ENCODE data around the gene AGTR2.

The AGTR2 gene

DNA sequence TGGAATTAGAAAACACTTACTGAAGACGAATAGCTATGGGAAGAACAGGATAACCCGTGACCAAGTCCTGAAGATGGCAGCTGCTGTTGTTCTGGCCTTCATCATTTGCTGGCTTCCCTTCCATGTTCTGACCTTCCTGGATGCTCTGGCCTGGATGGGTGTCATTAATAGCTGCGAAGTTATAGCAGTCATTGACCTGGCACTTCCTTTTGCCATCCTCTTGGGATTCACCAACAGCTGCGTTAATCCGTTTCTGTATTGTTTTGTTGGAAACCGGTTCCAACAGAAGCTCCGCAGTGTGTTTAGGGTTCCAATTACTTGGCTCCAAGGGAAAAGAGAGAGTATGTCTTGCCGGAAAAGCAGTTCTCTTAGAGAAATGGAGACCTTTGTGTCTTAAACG is 2.4 kb downstream of the AGTR2 start:
- Histone ChIP-seq H3K4me1 (ENCODE audit: insufficient read depth, low read length, poor library complexity, severe bottlenecking) (no peaks in the 10 kb centered on the region), H4K20me1 (ENCODE audit: insufficient read depth, low read length, poor library complexity, severe bottlenecking) (no peaks in the 10 kb centered on the region), H3K9me2 (replicated peaks; ENCODE audit: low read depth, low read length) (no peaks in the 10 kb centered on the region), H3F3A (ENCODE audit: low read depth) (no peaks in the 10 kb centered on the region), H3K36me3 (ENCODE audit: insufficient read depth, low read length) (no peaks in the 10 kb centered on the region), H2AFZ (ENCODE audit: low read length) (no peak overlapping the region), H3K79me2 (ENCODE audit: insufficient read depth, low read length) (no peaks in the 10 kb centered on the region), H3K4me3 (ENCODE audit: low read length, poor library complexity, severe bottlenecking) (no peak overlapping the region), H3K9ac (ENCODE audit: low read depth, low read length, poor library complexity, severe bottlenecking) (no peak overlapping the region), H3K27me3 (ENCODE audit: insufficient read depth, low read length, poor library complexity, severe bottlenecking) (no peaks in the 10 kb centered on the region), H3K9me3 (ENCODE audit: insufficient read depth, low read depth, low read length) (no peaks in the 10 kb centered on the region), H3K4me2 (ENCODE audit: low read depth, low read length, poor library complexity, severe bottlenecking) (no peak overlapping the region)
- TF ChIP-seq CTCF (conservative IDR thresholded peaks at IDR 0.05; ENCODE audit: low read length) (no peak), EZH2phosphoT487 (IDR thresholded peaks at IDR 0.05; ENCODE audit: borderline replicate concordance) (no peak)

GRCh38 chrX:116181300-116181699 is 10.8 kb downstream of the AGTR2 start:
- no peak overlapping the region for H2AFZ ChIP-seq (ENCODE audit: low read length)
- H3K9me2 ChIP-seq (replicated peaks; ENCODE audit: low read depth, low read length): no peaks in the 10 kb centered on the region
- no peak overlapping the region for H3K4me3 ChIP-seq (ENCODE audit: low read length, poor library complexity, severe bottlenecking)
- no peaks in the 10 kb centered on the region for H3K79me2 ChIP-seq (ENCODE audit: insufficient read depth, low read length)
- H4K20me1 ChIP-seq (ENCODE audit: insufficient read depth, low read length, poor library complexity, severe bottlenecking): no peaks in the 10 kb centered on the region
- no peaks in the 10 kb centered on the region for H3K9me3 ChIP-seq (ENCODE audit: insufficient read depth, low read depth, low read length)
- TF ChIP-seq CTCF (conservative IDR thresholded peaks at IDR 0.05; ENCODE audit: low read length): no peak
- TF ChIP-seq EZH2phosphoT487 (IDR thresholded peaks at IDR 0.05; ENCODE audit: borderline replicate concordance): no peak
- H3K9ac ChIP-seq (ENCODE audit: low read depth, low read length, poor library complexity, severe bottlenecking): no peak overlapping the region
- no peaks in the 10 kb centered on the region for H3F3A ChIP-seq (ENCODE audit: low read depth)
- no peak overlapping the region for H3K4me2 ChIP-seq (ENCODE audit: low read depth, low read length, poor library complexity, severe bottlenecking)
- no peaks in the 10 kb centered on the region for H3K27me3 ChIP-seq (ENCODE audit: insufficient read depth, low read length, poor library complexity, severe bottlenecking)
- no peaks in the 10 kb centered on the region for H3K36me3 ChIP-seq (ENCODE audit: insufficient read depth, low read length)
- no peaks in the 10 kb centered on the region for H3K4me1 ChIP-seq (ENCODE audit: insufficient read depth, low read length, poor library complexity, severe bottlenecking)

DNA sequence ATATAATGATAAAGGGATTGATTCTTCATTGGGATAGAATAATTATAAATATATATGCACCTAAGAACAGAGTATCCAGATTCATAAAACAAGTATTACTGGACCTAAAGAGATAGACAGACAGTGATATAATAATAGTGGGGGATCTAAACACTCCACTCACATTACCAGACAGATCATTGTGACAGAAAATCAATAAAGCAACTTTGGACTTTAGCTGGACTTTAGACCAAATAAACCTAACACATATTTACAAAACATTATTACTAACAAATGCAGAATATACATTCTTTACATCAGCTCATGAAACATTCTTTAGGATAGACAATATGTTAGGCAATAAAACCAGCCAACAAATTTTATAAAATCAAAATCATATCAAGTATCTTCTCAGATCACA is 14.6 kb downstream of the AGTR2 start:
- Histone ChIP-seq H2AFZ (ENCODE audit: low read length) (no peak overlapping the region), H3K4me1 (ENCODE audit: insufficient read depth, low read length, poor library complexity, severe bottlenecking) (no peaks in the 10 kb centered on the region), H3F3A (ENCODE audit: low read depth) (no peaks in the 10 kb centered on the region), H3K79me2 (ENCODE audit: insufficient read depth, low read length) (no peaks in the 10 kb centered on the region), H4K20me1 (ENCODE audit: insufficient read depth, low read length, poor library complexity, severe bottlenecking) (no peaks in the 10 kb centered on the region), H3K9me2 (replicated peaks; ENCODE audit: low read depth, low read length) (no peaks in the 10 kb centered on the region), H3K9me3 (ENCODE audit: insufficient read depth, low read depth, low read length) (no peaks in the 10 kb centered on the region), H3K36me3 (ENCODE audit: insufficient read depth, low read length) (no peaks in the 10 kb centered on the region), H3K4me2 (ENCODE audit: low read depth, low read length, poor library complexity, severe bottlenecking) (no peak overlapping the region), H3K27me3 (ENCODE audit: insufficient read depth, low read length, poor library complexity, severe bottlenecking) (no peaks in the 10 kb centered on the region), H3K4me3 (ENCODE audit: low read length, poor library complexity, severe bottlenecking) (no peak overlapping the region), H3K9ac (ENCODE audit: low read depth, low read length, poor library complexity, severe bottlenecking) (no peak overlapping the region)
- no peak for TF ChIP-seq CTCF (conservative IDR thresholded peaks at IDR 0.05; ENCODE audit: low read length)
- no peak for TF ChIP-seq EZH2phosphoT487 (IDR thresholded peaks at IDR 0.05; ENCODE audit: borderline replicate concordance)

All from Loucy (cell line).